Transverse colon (tissue), 4 donors: Measurements from ENCODE around the gene SCOC. TPM values are rescaled to one million over a fixed set of nuclear protein-coding genes. Genes with fewer than 3 reads are reported as not detected.

Source experiments
- DNase-seq: peaks from one replicate; pipeline ENCODE4 v3.0.0-alpha.2; 2019
- H3K27ac ChIP-seq, 4 donors: fragments of 200-600 bp; sonication (generic); 2 replicates each; pipeline ENCODE4 v1.5.1; 2016 to 2018; ENCODE audit warnings: inconsistent platforms in 4 of 4
- H3K27me3 ChIP-seq: fragments of 200-600 bp; sonication (generic); 2 replicates; pipeline ENCODE4 v1.5.1; 2017; ENCODE audit warnings: inconsistent platforms
- H3K36me3 ChIP-seq, 4 donors: fragments of 200-600 bp; sonication (generic); 2 replicates each; pipeline ENCODE4 v1.5.1; 2017 to 2019; ENCODE audit warnings: inconsistent platforms in 4 of 4
- H3K4me1 ChIP-seq, 4 donors: fragments of 200-600 bp; sonication (generic); 2 replicates each; pipeline ENCODE4 v1.5.1; 2017 to 2020; ENCODE audit warnings: inconsistent platforms in 4 of 4
- H3K4me3 ChIP-seq, 4 donors: fragments of 200-600 bp; sonication (generic); 1 replicate in 1 of 4; 2 replicates in 3 of 4; pipeline versions ENCODE4 v1.5.1 to v1.6.1; 2017 to 2019; ENCODE audit warnings: inconsistent platforms in 4 of 4
- H3K9me3 ChIP-seq, 2 donors: fragments of 200-600 bp; sonication (generic); 2 replicates each; pipeline ENCODE4 v1.5.1; 2017 to 2019; ENCODE audit warnings: inconsistent platforms in 2 of 2
- EP300 ChIP-seq: sonication (generic); formaldehyde crosslinking; IDR thresholded peaks from one replicate; pipeline ENCODE4 v1.6.1; 2017; ENCODE audit warnings: antibody characterized with exemption, low read depth
- POLR2A ChIP-seq: fragments of 450-650 bp; IDR thresholded peaks from one replicate; pipeline ENCODE4 v1.6.1; 2016; ENCODE audit warnings: antibody characterized with exemption, mild to moderate bottlenecking, moderate library complexity
- POLR2AphosphoS5 ChIP-seq, 3 donors: sonication (generic); formaldehyde crosslinking; IDR thresholded peaks; one replicate each; pipeline ENCODE4 v1.6.1; 2016; ENCODE audit warnings: antibody characterized with exemption in 3 of 3
- WGBS, 2 donors: methylation state at CpG; one replicate each; pipeline ENCODE4 v1.1.5; 2018; ENCODE audit warnings: low coverage in 1 of 2; 5-methylcytosine and 5-hydroxymethylcytosine counted together
- in situ Hi-C, 4 donors: fragments of 200-750 bp; cut with MboI; loops; one replicate each; pipeline versions ENCODE4 v1.15.0 to v1.15.1; 2017; ENCODE audit warnings: low sequenced_read_pairs in 3 of 4, low pct_ligation_motif_present in 1 of 4, low pct_unique_long_range_greater_than_20kb in 1 of 4
- intact Hi-C: fragments of 100-400 bp; cut with DNase I; formaldehyde crosslinking; loops from one replicate; pipeline ENCODE4 v1.15.1; 2023; ENCODE audit warnings: low total_unique reads
- total RNA-seq, 4 donors: library from RNA; depleted of rRNA; stranded (reverse); fragments of >200 nt; gene quantifications; one replicate each; pipeline ENCODE4 v1.1.0, GENCODE V29; 2016
- TF ChIP-seq, protein P1 (sequence below), 5 experiments: fragments of 200-600 bp in 3 of 5; fragments of 450-650 bp in 2 of 5; sonication (generic) in 3 of 5; IDR thresholded peaks; 1 replicate in 2 of 5; 2 replicates in 3 of 5; pipeline ENCODE4 v1.5.1; 2016 to 2017; ENCODE audit warnings: antibody characterized with exemption in 5 of 5, inconsistent platforms in 3 of 5, mild to moderate bottlenecking in 2 of 5, moderate library complexity in 1 of 5

SCOC gene
- total RNA-seq, 4 donors from 2014 or later = 7.2 to 43.4 (median 25.7) TPM

GRCh38 chr4:140361099-140361498 is 12.3 kb upstream of the SCOC start:
- intact Hi-C loops = no loop called here
- DNase-seq = no peak
- Histone ChIP-seq H3K27me3 (no peaks in the 10 kb centered on the region), H3K4me1 (peaks cover 0 to 28% (median 11%) of the 10 kb centered on the region in 4 donors), H3K9me3 (no peaks in the 10 kb centered on the region), H3K4me3 (no peak overlapping the region), H3K27ac (no peak overlapping the region), H3K36me3 (no peaks in the 10 kb centered on the region)
- in situ Hi-C loops = loop anchor here in 2 of 4 donors (25.0 kb wide), 1 partner anchor 501 kb away; no protein-coding TSS in a partner anchor
- no peak for TF ChIP-seq POLR2A
- TF ChIP-seq, protein P1, sequence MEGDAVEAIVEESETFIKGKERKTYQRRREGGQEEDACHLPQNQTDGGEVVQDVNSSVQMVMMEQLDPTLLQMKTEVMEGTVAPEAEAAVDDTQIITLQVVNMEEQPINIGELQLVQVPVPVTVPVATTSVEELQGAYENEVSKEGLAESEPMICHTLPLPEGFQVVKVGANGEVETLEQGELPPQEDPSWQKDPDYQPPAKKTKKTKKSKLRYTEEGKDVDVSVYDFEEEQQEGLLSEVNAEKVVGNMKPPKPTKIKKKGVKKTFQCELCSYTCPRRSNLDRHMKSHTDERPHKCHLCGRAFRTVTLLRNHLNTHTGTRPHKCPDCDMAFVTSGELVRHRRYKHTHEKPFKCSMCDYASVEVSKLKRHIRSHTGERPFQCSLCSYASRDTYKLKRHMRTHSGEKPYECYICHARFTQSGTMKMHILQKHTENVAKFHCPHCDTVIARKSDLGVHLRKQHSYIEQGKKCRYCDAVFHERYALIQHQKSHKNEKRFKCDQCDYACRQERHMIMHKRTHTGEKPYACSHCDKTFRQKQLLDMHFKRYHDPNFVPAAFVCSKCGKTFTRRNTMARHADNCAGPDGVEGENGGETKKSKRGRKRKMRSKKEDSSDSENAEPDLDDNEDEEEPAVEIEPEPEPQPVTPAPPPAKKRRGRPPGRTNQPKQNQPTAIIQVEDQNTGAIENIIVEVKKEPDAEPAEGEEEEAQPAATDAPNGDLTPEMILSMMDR (IDR thresholded peaks at IDR 0.05) = no peak
- TF ChIP-seq EP300 = no peak
- no peak for TF ChIP-seq POLR2AphosphoS5 (IDR thresholded peaks at IDR 0.05)
- WGBS, 2 donors = 86 to 100% methylated on average over 1 to 4 of the region's 4 CpGs

DNA sequence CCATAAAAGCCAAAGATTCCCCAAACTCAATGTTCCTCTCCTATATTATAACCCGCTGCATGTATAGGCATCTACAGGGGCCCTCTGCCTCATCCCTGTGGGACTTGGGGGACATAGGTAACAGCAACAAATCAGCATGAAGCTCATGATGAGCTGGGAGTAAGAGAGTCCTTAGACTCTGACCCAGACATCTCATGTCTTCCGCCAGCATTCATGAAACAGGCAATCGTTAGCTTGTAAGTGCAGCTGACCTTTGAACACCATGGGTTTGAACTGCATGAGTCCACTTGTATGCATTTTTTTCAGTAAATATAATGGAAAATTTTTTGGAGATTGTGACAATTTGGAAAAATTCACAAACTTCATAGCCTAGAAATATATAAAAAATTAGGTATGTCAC is 10.4 kb upstream of the SCOC start:
- Histone ChIP-seq H3K27ac (peak overlapping the region; percentile 28 to 65 (median 58)), H3K4me3 (no peak overlapping the region), H3K36me3 (no peaks in the 10 kb centered on the region), H3K4me1 (peaks cover 0 to 19% (median 8%) of the 10 kb centered on the region in 4 donors), H3K9me3 (no peaks in the 10 kb centered on the region), H3K27me3 (no peaks in the 10 kb centered on the region)
- peak; percentile 25 for DNase-seq
- 60% methylated on average over 3 of the region's 3 CpGs; no CpG with 5 or more reads in 1 of the 2 donors for WGBS, 2 donors
- intact Hi-C loops = no loop called here
- TF ChIP-seq POLR2AphosphoS5 (IDR thresholded peaks at IDR 0.05) = no peak
- TF ChIP-seq POLR2A = no peak
- no peak for TF ChIP-seq EP300
- TF ChIP-seq, protein P1 (IDR thresholded peaks at IDR 0.05) = no peak
- in situ Hi-C loops = loop anchor here in 2 of 4 donors (25.0 kb wide), 1 partner anchor 499 kb away; no protein-coding TSS in a partner anchor

- intact Hi-C loops (no loop called here), in situ Hi-C loops (loop anchor here in 2 of 4 donors (25.0 kb wide), 1 partner anchor 499 kb away; no protein-coding TSS in a partner anchor)
- Histone ChIP-seq H3K27ac (peak overlapping the region in 1 of 4 donors; percentile 53), H3K4me1 (peaks cover 0 to 15% (median 6%) of the 10 kb centered on the region in 4 donors), H3K36me3 (no peaks in the 10 kb centered on the region), H3K4me3 (no peak overlapping the region), H3K9me3 (no peaks in the 10 kb centered on the region), H3K27me3 (no peaks in the 10 kb centered on the region)
- DNase-seq = no peak
- TF ChIP-seq, protein P1 (IDR thresholded peaks at IDR 0.05) = no peak
- TF ChIP-seq POLR2AphosphoS5 (IDR thresholded peaks at IDR 0.05) (no peak), EP300 (no peak), POLR2A (no peak)
These were observed 9.9 kb upstream of the SCOC start for GRCh38 chr4:140363558-140363957.

- Histone ChIP-seq H3K27ac (no peak overlapping the region), H3K9me3 (no peaks in the 10 kb centered on the region), H3K27me3 (no peaks in the 10 kb centered on the region), H3K4me1 (peaks cover 0 to 17% (median 7%) of the 10 kb centered on the region in 4 donors), H3K36me3 (no peaks in the 10 kb centered on the region), H3K4me3 (no peak overlapping the region)
- TF ChIP-seq POLR2AphosphoS5 (IDR thresholded peaks at IDR 0.05) = no peak
- TF ChIP-seq, protein P1 (IDR thresholded peaks at IDR 0.05) = no peak
- no peak for TF ChIP-seq POLR2A
- TF ChIP-seq EP300 = no peak
- intact Hi-C loops (no loop called here), in situ Hi-C loops (loop anchor here in 2 of 4 donors (25.0 kb wide), 1 partner anchor 495 kb away; no protein-coding TSS in a partner anchor)
- 78 to 91% methylated on average over 1 to 2 of the region's 2 CpGs for WGBS, 2 donors
- no peak for DNase-seq
These were observed 5.7 kb upstream of the SCOC start for GRCh38 chr4:140367738-140368137.
